Endothelial cell (in vitro differentiated cells): ENCODE data around the gene ANKRD60. TPM values are rescaled to one million over a fixed set of nuclear protein-coding genes. Genes with fewer than 3 reads are reported as not detected.
A peak's percentile ranks its signal among the peaks of the same experiment; 100 is the strongest.

Experiments used
- DNase-seq: peaks from one replicate; pipeline ENCODE4 v3.0.0; 2021; ENCODE audit warnings: low spot score
- H3K27ac Mint-ChIP-seq: one replicate; pipeline ENCODE4 v1.8.0; 2021; ENCODE audit warnings: mixed read lengths, inconsistent platforms; ENCODE audit not compliant: unreplicated experiment
- H3K27me3 Mint-ChIP-seq: one replicate; pipeline ENCODE4 v1.8.0; 2021; ENCODE audit warnings: mild to moderate bottlenecking, moderate library complexity, mixed read lengths, inconsistent platforms; ENCODE audit not compliant: unreplicated experiment
- H3K36me3 Mint-ChIP-seq: one replicate; pipeline ENCODE4 v1.8.0; 2021; ENCODE audit warnings: mild to moderate bottlenecking, low read depth, mixed read lengths, inconsistent platforms; ENCODE audit not compliant: unreplicated experiment
- H3K4me1 Mint-ChIP-seq: one replicate; pipeline ENCODE4 v1.8.0; 2021; ENCODE audit warnings: mild to moderate bottlenecking, mixed read lengths, inconsistent platforms; ENCODE audit not compliant: unreplicated experiment
- H3K4me3 Mint-ChIP-seq: one replicate; pipeline ENCODE4 v1.8.0; 2021; ENCODE audit warnings: mild to moderate bottlenecking, mixed read lengths, inconsistent platforms; ENCODE audit not compliant: unreplicated experiment
- H3K9me3 Mint-ChIP-seq: one replicate; pipeline ENCODE4 v1.8.0; 2021; ENCODE audit warnings: mixed read lengths, inconsistent platforms; ENCODE audit not compliant: unreplicated experiment
- CTCF ChIP-seq: fragments of 200-600 bp; sonication (generic); IDR thresholded peaks from one replicate; pipeline ENCODE4 v1.5.0; 2021; ENCODE audit warnings: antibody characterized with exemption; ENCODE audit not compliant: unreplicated experiment
- long read RNA-seq: library from polyadenylated mRNA; unstranded; transcript quantifications from one replicate; pipeline ENCODE4 v2.0.0, GENCODE V29; 2020; ENCODE audit not compliant: unreplicated experiment
- total RNA-seq: library from RNA; stranded (reverse); fragmentation: NEBNext Ultra II Directional; extraction: Animal tissue kit (Norgen Biotek cat#: 25700); gene quantifications from one replicate; pipeline ENCODE4 v1.2.1, GENCODE V29; 2021; ENCODE audit not compliant: unreplicated experiment

ANKRD60 gene
- not detected for total RNA-seq
- long read RNA-seq = 0 reads

- no peak for TF ChIP-seq CTCF
- Mint-ChIP-seq H3K27me3 (peaks cover 16% of the 10 kb centered on the region), H3K4me1 (peaks cover 14% of the 10 kb centered on the region), H3K4me3 (peak within 1 kb of the TSS; percentile 21), H3K27ac (no peak within 1 kb of the TSS), H3K36me3 (no peaks in the 10 kb centered on the region), H3K9me3 (no peaks in the 10 kb centered on the region)
- DNase-seq = peak; percentile 36
Observed at GRCh38 chr20:58228484-58229197, at the start of gene ANKRD60. ANKRD60 (minus strand) TSS chr20:58228653; CDS start chr20:58228653, 0 bp downstream.

- no peaks in the 10 kb centered on the region for H3K27me3 Mint-ChIP-seq
- H3K9me3 Mint-ChIP-seq = no peaks in the 10 kb centered on the region
- TF ChIP-seq CTCF = no peak
- DNase-seq = no peak
- no peak overlapping the region for H3K4me3 Mint-ChIP-seq
- H3K27ac Mint-ChIP-seq = no peak overlapping the region
- H3K4me1 Mint-ChIP-seq = peaks cover 3% of the 10 kb centered on the region
- peaks cover 16% of the 10 kb centered on the region for H3K36me3 Mint-ChIP-seq
Observed at GRCh38 chr20:58277578-58278472, 49.4 kb upstream of the ANKRD60 start.

GRCh38 chr20:58277107-58277506 is 48.7 kb upstream of the ANKRD60 start:
- no peak overlapping the region for H3K27ac Mint-ChIP-seq
- no peaks in the 10 kb centered on the region for H3K27me3 Mint-ChIP-seq
- H3K36me3 Mint-ChIP-seq = peaks cover 17% of the 10 kb centered on the region
- TF ChIP-seq CTCF = no peak
- DNase-seq = no peak
- H3K9me3 Mint-ChIP-seq = no peaks in the 10 kb centered on the region
- H3K4me1 Mint-ChIP-seq = peaks cover 3% of the 10 kb centered on the region
- no peak overlapping the region for H3K4me3 Mint-ChIP-seq

- Mint-ChIP-seq H3K9me3 (no peaks in the 10 kb centered on the region), H3K4me3 (no peak overlapping the region), H3K27me3 (no peaks in the 10 kb centered on the region), H3K36me3 (peaks cover 20% of the 10 kb centered on the region), H3K27ac (no peak overlapping the region), H3K4me1 (peaks cover 9% of the 10 kb centered on the region)
- no peak for TF ChIP-seq CTCF
- DNase-seq = no peak
Observed at GRCh38 chr20:58274384-58274783, 45.9 kb upstream of the ANKRD60 start.
